BJ (cell line): ENCODE results near the gene LYPD6. TPM values are rescaled to one million over a fixed set of nuclear protein-coding genes. Genes with fewer than 3 reads are reported as not detected.
"Not testable (repeated sequence)": the region's sequence is repeated elsewhere in the genome, so short reads cannot be mapped to it uniquely, and the experiment has no call there.

Experiments
- CTCF ChIA-PET: fragments of 350-600 bp; formaldehyde crosslinking; extraction: SDS; loops from one replicate; lab custom pipeline; 2021; ENCODE audit warnings: antibody characterized with exemption, inconsistent platforms; lab: Yijun Ruan, JAX
- POLR2A ChIA-PET: fragments of 300-600 bp; sonication (Branson Sonifier 250); formaldehyde crosslinking; extraction: SDS; loops from one replicate; lab custom pipeline; 2021; ENCODE audit warnings: antibody characterized with exemption; lab: Charles Lee
- DNase-seq: peaks from one replicate; pipeline ENCODE4 v3.0.0-alpha.2; 2011; ENCODE audit warnings: low read depth
- H3K27me3 ChIP-seq: 2 replicates; pipeline ENCODE4 v1.6.0; 2011; ENCODE audit warnings: low read length; ENCODE audit not compliant: control insufficient read depth, insufficient read depth
- H3K36me3 ChIP-seq: 2 replicates; pipeline ENCODE4 v1.5.1; 2011; ENCODE audit warnings: low read length; ENCODE audit not compliant: control insufficient read depth, insufficient read depth
- H3K4me3 ChIP-seq: 2 replicates; pipeline ENCODE4 v1.5.1; 2011; ENCODE audit warnings: low read depth, mild to moderate bottlenecking, control low read depth, low read length
- polyA plus RNA-seq: library from polyadenylated mRNA; depleted of rRNA; stranded (reverse); fragments of >200 nt; gene quantifications from 2 replicates; pipeline ENCODE4 v1.2.3, GENCODE V29; 2011
- TF ChIP-seq, protein P1 (sequence below): IDR thresholded peaks from 2 replicates; pipeline ENCODE4 v1.5.1; 2011; ENCODE audit warnings: low read depth, mild to moderate bottlenecking, control low read depth, inconsistent platforms, low read length, moderate library complexity; ENCODE audit not compliant: insufficient read depth

Gene LYPD6
- polyA plus RNA-seq, 1 experiment: 7.1 TPM

DNA sequence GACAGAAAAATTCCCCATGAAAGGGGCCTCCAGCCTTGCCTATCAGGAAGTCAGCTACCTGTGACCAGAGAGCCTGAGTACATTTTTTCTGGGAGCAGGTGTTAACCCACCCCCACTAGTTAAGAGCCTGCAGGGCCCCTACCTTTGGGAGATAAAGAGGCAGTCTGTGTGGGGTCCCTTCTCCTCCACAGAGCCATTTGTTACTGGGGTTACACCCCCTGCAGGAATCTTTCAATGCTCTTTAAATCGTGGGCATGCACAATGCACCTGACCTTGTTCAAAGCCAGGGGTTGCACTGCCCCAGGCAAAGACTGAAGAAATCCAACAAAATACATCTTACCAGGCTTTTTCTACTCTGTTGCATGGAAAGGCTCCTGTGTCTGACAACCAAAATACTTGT, 15.7 kb upstream of the LYPD6 start:
- TF ChIP-seq, protein P1, sequence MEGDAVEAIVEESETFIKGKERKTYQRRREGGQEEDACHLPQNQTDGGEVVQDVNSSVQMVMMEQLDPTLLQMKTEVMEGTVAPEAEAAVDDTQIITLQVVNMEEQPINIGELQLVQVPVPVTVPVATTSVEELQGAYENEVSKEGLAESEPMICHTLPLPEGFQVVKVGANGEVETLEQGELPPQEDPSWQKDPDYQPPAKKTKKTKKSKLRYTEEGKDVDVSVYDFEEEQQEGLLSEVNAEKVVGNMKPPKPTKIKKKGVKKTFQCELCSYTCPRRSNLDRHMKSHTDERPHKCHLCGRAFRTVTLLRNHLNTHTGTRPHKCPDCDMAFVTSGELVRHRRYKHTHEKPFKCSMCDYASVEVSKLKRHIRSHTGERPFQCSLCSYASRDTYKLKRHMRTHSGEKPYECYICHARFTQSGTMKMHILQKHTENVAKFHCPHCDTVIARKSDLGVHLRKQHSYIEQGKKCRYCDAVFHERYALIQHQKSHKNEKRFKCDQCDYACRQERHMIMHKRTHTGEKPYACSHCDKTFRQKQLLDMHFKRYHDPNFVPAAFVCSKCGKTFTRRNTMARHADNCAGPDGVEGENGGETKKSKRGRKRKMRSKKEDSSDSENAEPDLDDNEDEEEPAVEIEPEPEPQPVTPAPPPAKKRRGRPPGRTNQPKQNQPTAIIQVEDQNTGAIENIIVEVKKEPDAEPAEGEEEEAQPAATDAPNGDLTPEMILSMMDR: no peak
- CTCF ChIA-PET: interaction anchor here (2.4 kb wide), 1 partner anchor 10 kb away, joined by 11 read pairs; no protein-coding TSS in a partner anchor
- Histone ChIP-seq H3K4me3 (no peak overlapping the region), H3K27me3 (no peaks in the 10 kb centered on the region), H3K36me3 (no peaks in the 10 kb centered on the region)
- DNase-seq: no peak
- POLR2A ChIA-PET: no interaction called here

DNA sequence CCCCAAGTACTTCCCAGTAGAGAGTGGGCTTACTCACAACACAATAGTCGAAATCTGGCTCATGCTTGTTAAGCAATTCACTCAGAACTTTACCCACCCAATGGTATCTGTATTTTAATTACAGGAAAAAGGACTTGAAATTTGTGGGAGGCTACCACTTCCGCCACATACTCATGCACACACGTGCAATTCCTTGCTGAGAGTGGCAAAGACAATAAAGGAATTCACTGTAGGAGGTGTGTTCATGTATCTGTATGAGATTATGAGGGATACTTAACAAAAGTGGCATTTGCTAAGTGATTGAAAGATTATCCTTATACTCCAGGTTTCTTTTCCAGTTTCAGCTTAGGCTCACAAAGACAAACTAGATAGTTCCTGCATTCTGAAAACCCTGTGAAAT, 14.9 kb upstream of the LYPD6 start:
- ChIA-PET CTCF (no interaction called here), POLR2A (no interaction called here)
- TF ChIP-seq, protein P1: no peak
- no peak overlapping the region for H3K4me3 ChIP-seq
- no peaks in the 10 kb centered on the region for H3K27me3 ChIP-seq
- H3K36me3 ChIP-seq: no peaks in the 10 kb centered on the region
- no peak for DNase-seq

DNA sequence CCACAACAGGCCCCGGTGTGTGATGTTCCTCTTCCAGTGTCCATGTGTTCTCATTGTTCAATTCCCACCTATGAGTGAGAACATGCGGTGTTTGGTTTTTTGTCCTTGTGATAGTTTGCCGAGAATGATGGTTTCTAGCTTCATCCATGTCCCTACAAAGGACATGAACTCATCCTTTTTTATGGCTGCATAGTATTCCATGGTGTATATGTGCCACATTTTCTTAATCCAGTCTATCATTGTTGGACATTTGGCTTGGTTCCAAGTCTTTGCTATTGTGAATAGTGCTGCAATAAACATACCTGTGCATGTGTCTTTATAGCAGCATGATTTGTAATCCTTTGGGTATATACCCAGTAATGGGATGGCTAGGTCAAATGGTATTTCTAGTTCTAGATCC, 11.8 kb upstream of the LYPD6 start:
- H3K27me3 ChIP-seq, CTCF ChIA-PET, POLR2A ChIA-PET, H3K36me3 ChIP-seq, H3K4me3 ChIP-seq, DNase-seq: not testable (repeated sequence)

DNA sequence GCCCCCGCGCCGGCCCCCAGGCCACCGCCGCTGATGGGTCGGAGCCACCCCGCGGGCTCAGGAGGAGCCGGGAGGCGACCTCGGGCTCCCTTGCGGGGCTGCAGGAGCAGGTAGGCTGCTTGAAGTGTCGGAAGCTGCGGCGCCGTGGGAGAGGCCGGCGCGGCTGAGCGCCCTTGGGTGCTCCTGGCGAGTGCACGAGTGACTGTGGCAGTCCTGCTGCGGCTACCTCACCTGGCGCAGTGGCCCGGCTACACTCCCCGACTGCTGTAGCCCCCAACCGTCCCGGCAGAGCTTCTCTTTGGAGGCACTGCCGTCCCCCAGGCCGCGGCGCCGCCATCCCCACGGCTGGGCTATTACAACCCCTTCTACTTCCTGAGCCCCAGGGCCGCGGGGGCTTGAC, 10.0 kb upstream of the LYPD6 start:
- no peaks in the 10 kb centered on the region for H3K27me3 ChIP-seq
- DNase-seq: no peak
- CTCF ChIA-PET: no interaction called here
- no peak overlapping the region for H3K4me3 ChIP-seq
- TF ChIP-seq, protein P1: no peak
- POLR2A ChIA-PET: no interaction called here
- H3K36me3 ChIP-seq: no peaks in the 10 kb centered on the region

DNA sequence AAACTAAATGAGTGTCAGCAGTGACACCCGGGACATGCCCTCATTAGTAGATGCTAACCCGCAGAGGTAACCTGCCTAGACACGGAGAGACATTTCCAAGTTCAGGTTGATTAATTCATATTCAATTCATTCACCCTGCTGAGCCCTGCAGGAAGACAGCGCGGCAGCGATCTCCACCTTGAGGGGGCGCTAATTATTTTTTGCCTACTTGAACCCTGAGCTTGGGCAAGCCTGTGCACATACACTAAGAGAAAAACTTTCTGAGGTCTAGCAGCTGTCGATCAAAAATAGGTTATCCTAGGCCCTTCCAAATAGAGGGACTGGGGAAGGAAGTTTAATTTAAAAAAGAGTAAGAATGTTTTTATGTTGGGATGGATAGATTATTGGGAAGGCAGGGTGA, 1.3 kb upstream of the LYPD6 start:
- DNase-seq: no peak
- Histone ChIP-seq H3K4me3 (no peak overlapping the region), H3K27me3 (no peaks in the 10 kb centered on the region; the same call in 1 of the 2 replicates), H3K36me3 (no peaks in the 10 kb centered on the region)
- ChIA-PET POLR2A (no interaction called here), CTCF (interaction anchor here (0.7 kb wide), 1 partner anchor 64 kb away, joined by 4 read pairs; no protein-coding TSS in a partner anchor)
- TF ChIP-seq, protein P1: peak; percentile 54
